B cell (primary cell): ENCODE data around the gene SLC16A14. TPM values are rescaled to one million over a fixed set of nuclear protein-coding genes. Genes with fewer than 3 reads are reported as not detected.

Source experiments
- ATAC-seq: fragments of 200-7000 bp; cut with Tn5 transposase; one replicate; pipeline ENCODE4 v1.10.0; 2021; ENCODE audit warnings: low read depth, mild to moderate bottlenecking, moderate number of reproducible peaks, moderate library complexity
- CTCF ChIA-PET: fragments of 350-600 bp; sonication (Branson Sonifier 250); formaldehyde crosslinking; loops from one replicate; lab custom pipeline; 2021; ENCODE audit warnings: antibody characterized with exemption, inconsistent platforms; lab: Charles Lee
- POLR2A ChIA-PET: fragments of 350-600 bp; sonication (Branson Sonifier 250); formaldehyde crosslinking; loops from one replicate; lab custom pipeline; 2021; ENCODE audit warnings: antibody characterized with exemption; lab: Charles Lee
- DNase-seq: peaks from one replicate; pipeline ENCODE4 v3.0.0; 2013
- H2AFZ ChIP-seq: 2 replicates; pipeline ENCODE4 v1.6.1; 2012; ENCODE audit warnings: mild to moderate bottlenecking, low read depth, low read length; ENCODE audit not compliant: insufficient read depth, poor library complexity, severe bottlenecking
- H3K27ac ChIP-seq, 2 donors: 1 replicate in 1 of 2; 2 replicates in 1 of 2; pipeline ENCODE4 v1.5.1; 2012 to 2013; ENCODE audit warnings: low read length in 2 of 2, mild to moderate bottlenecking in 2 of 2, moderate library complexity in 1 of 2
- H3K27me3 ChIP-seq, 4 experiments: fragments of 200-600 bp in 1 of 4; sonication (generic) in 1 of 4; replicated peaks in 1 of 4; 1 replicate in 2 of 4; 2 replicates in 2 of 4; pipeline versions ENCODE4 v1.6.1 to v1.7.0; 2013 to 2016; ENCODE audit warnings: low read length in 3 of 4, mild to moderate bottlenecking in 2 of 4, mixed read lengths in 1 of 4, moderate library complexity in 1 of 4; ENCODE audit not compliant: insufficient read depth in 4 of 4, control insufficient read depth in 3 of 4; ENCODE audit errors: control extremely low read depth in 1 of 4
- H3K36me3 ChIP-seq, 2 experiments: replicated peaks in 1 of 2; 1 replicate in 1 of 2; 2 replicates in 1 of 2; pipeline versions ENCODE4 v1.6.1 to v1.7.1; 2013; ENCODE audit warnings: low read length in 1 of 2; ENCODE audit not compliant: insufficient read depth in 2 of 2, control insufficient read depth in 1 of 2; ENCODE audit errors: control extremely low read depth in 1 of 2, extremely low read depth in 1 of 2
- H3K4me1 ChIP-seq, 2 donors: fragments of 200-600 bp in 1 of 2; sonication (generic) in 1 of 2; 1 replicate in 1 of 2; 2 replicates in 1 of 2; pipeline versions ENCODE4 v1.5.1 to v1.6.1; 2013 to 2017; ENCODE audit warnings: low read length in 2 of 2; ENCODE audit not compliant: control insufficient read depth in 2 of 2, insufficient read depth in 2 of 2
- H3K4me2 ChIP-seq: replicated peaks from 2 replicates; pipeline ENCODE3; 2012; ENCODE audit warnings: mild to moderate bottlenecking, low read depth, low read length; ENCODE audit not compliant: poor library complexity, severe bottlenecking
- H3K4me3 ChIP-seq, 5 experiments: fragments of 200-600 bp in 1 of 5; sonication (generic) in 1 of 5; 1 replicate in 3 of 5; 2 replicates in 2 of 5; pipeline versions ENCODE4 v1.5.1 to v1.7.0; 2011 to 2016; ENCODE audit warnings: low read length in 4 of 5, mild to moderate bottlenecking in 4 of 5, low read depth in 2 of 5, control low read depth in 1 of 5, moderate library complexity in 1 of 5; ENCODE audit not compliant: insufficient read depth in 1 of 5; ENCODE audit errors: control extremely low read depth in 1 of 5, extremely low read depth in 1 of 5
- H3K79me2 ChIP-seq: fragments of 200-600 bp; sonication (generic); one replicate; pipeline ENCODE4 v1.6.0; 2016; ENCODE audit warnings: low read length; ENCODE audit not compliant: control insufficient read depth, insufficient read depth
- H3K9ac ChIP-seq: fragments of 200-600 bp; sonication (generic); 2 replicates; pipeline ENCODE4 v1.6.1; 2017; ENCODE audit warnings: mild to moderate bottlenecking, low read length, moderate library complexity
- H3K9me3 ChIP-seq, 3 donors: one replicate each; pipeline versions ENCODE4 v1.6.1 to v1.7.1; 2013; ENCODE audit warnings: low read length in 2 of 3; ENCODE audit not compliant: control insufficient read depth in 2 of 3, insufficient read depth in 1 of 3; ENCODE audit errors: control extremely low read depth in 1 of 3
- H4K20me1 ChIP-seq: 2 replicates; pipeline ENCODE4 v1.6.0; 2012; ENCODE audit warnings: mild to moderate bottlenecking, low read length; ENCODE audit not compliant: insufficient read depth, control insufficient read depth, poor library complexity, severe bottlenecking
- H3K27ac Mint-ChIP-seq: one replicate; pipeline ENCODE4 v1.8.0; 2021; ENCODE audit warnings: mixed read lengths
- H3K27me3 Mint-ChIP-seq: one replicate; pipeline ENCODE4 v1.8.0; 2021; ENCODE audit warnings: mixed read lengths
- H3K4me1 Mint-ChIP-seq: one replicate; pipeline ENCODE4 v1.8.0; 2021; ENCODE audit warnings: mixed read lengths
- H3K4me3 Mint-ChIP-seq: one replicate; pipeline ENCODE4 v1.8.0; 2021; ENCODE audit warnings: mixed read lengths
- H3K9me3 Mint-ChIP-seq: one replicate; pipeline ENCODE4 v1.8.0; 2022; ENCODE audit warnings: mixed read lengths; ENCODE audit not compliant: insufficient read depth
- EZH2 ChIP-seq: IDR thresholded peaks from 2 replicates; pipeline ENCODE4 v1.6.1; 2012; ENCODE audit warnings: borderline replicate concordance, low read depth, mild to moderate bottlenecking, moderate library complexity, low read length; ENCODE audit not compliant: insufficient read depth, poor library complexity, severe bottlenecking
- WGBS: methylation state at CpG from one replicate; pipeline ENCODE4 v1.1.5; 2013; ENCODE audit warnings: missing lambda C conversion rate; ENCODE audit not compliant: insufficient coverage; 5-methylcytosine and 5-hydroxymethylcytosine counted together
- intact Hi-C: fragments of 100-400 bp; cut with micrococcal nuclease; formaldehyde crosslinking; loops from one replicate; pipeline ENCODE4 v1.10.0; 2022
- polyA plus RNA-seq: library from polyadenylated mRNA; depleted of rRNA; stranded (reverse); fragments of >200 nt; gene quantifications from 2 replicates; pipeline ENCODE4 v1.2.3, GENCODE V29; 2012
- total RNA-seq, 2 donors: library from RNA; stranded (reverse); fragments of 120-200 nt in 1 of 2; gene quantifications; 1 replicate in 1 of 2; 2 replicates in 1 of 2; pipeline versions ENCODE4 v1.2.3 to v1.2.4, GENCODE V29; 2013 to 2022
- TF ChIP-seq, protein P1 (sequence below): fragments of 200-600 bp; IDR thresholded peaks from one replicate; pipeline ENCODE4 v1.8.0; 2022; ENCODE audit warnings: antibody characterized with exemption, mild to moderate bottlenecking

Gene SLC16A14
- total and polyA plus RNA-seq, 2 donors (not counting 1 experiment from before 2014, with no cell fraction given): 0.18 to 2.4 TPM

GRCh38 chr2:230052299-230052698 lies 16.4 kb downstream of the SLC16A14 start:
- Histone ChIP-seq H3K9ac (no peak overlapping the region), H3K4me3 (no peak overlapping the region), H2AFZ (no peak overlapping the region), H3K79me2 (no peaks in the 10 kb centered on the region), H3K27me3 (no peaks in the 10 kb centered on the region), H3K4me2 (no peak overlapping the region), H3K4me1 (no peaks in the 10 kb centered on the region), H4K20me1 (no peaks in the 10 kb centered on the region), H3K9me3 (no peaks in the 10 kb centered on the region), H3K36me3 (no peaks in the 10 kb centered on the region), H3K27ac (no peak overlapping the region)
- H3K9me3 Mint-ChIP-seq: no peaks in the 10 kb centered on the region
- no peak for ATAC-seq
- WGBS: no CpG with 5 or more reads among the region's 2 CpGs
- no peak overlapping the region for H3K4me3 Mint-ChIP-seq
- H3K27me3 Mint-ChIP-seq: no peaks in the 10 kb centered on the region
- ChIA-PET POLR2A (no interaction called here), CTCF (interaction anchor here (1.0 to 2.4 kb wide), 2 partner anchors 14 to 108 kb away, joined by 4 to 12 read pairs; no protein-coding TSS in a partner anchor)
- no peak for DNase-seq
- intact Hi-C loops: no loop called here
- peaks cover 7% of the 10 kb centered on the region for H3K4me1 Mint-ChIP-seq
- TF ChIP-seq EZH2: no peak
- TF ChIP-seq, protein P1, sequence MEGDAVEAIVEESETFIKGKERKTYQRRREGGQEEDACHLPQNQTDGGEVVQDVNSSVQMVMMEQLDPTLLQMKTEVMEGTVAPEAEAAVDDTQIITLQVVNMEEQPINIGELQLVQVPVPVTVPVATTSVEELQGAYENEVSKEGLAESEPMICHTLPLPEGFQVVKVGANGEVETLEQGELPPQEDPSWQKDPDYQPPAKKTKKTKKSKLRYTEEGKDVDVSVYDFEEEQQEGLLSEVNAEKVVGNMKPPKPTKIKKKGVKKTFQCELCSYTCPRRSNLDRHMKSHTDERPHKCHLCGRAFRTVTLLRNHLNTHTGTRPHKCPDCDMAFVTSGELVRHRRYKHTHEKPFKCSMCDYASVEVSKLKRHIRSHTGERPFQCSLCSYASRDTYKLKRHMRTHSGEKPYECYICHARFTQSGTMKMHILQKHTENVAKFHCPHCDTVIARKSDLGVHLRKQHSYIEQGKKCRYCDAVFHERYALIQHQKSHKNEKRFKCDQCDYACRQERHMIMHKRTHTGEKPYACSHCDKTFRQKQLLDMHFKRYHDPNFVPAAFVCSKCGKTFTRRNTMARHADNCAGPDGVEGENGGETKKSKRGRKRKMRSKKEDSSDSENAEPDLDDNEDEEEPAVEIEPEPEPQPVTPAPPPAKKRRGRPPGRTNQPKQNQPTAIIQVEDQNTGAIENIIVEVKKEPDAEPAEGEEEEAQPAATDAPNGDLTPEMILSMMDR: no peak
- no peak overlapping the region for H3K27ac Mint-ChIP-seq

- Histone ChIP-seq H3K27ac (no peak overlapping the region), H4K20me1 (no peaks in the 10 kb centered on the region), H2AFZ (no peak overlapping the region), H3K27me3 (no peaks in the 10 kb centered on the region), H3K9me3 (no peaks in the 10 kb centered on the region), H3K36me3 (no peaks in the 10 kb centered on the region), H3K4me2 (no peak overlapping the region), H3K79me2 (no peaks in the 10 kb centered on the region), H3K9ac (no peak overlapping the region), H3K4me1 (no peaks in the 10 kb centered on the region), H3K4me3 (no peak overlapping the region)
- no CpG with 5 or more reads among the region's 3 CpGs for WGBS
- DNase-seq (no peak), ATAC-seq (no peak)
- intact Hi-C loops: no loop called here
- peaks cover 7% of the 10 kb centered on the region for H3K4me1 Mint-ChIP-seq
- POLR2A ChIA-PET: no interaction called here
- H3K4me3 Mint-ChIP-seq: no peak overlapping the region
- no peaks in the 10 kb centered on the region for H3K27me3 Mint-ChIP-seq
- no peak overlapping the region for H3K27ac Mint-ChIP-seq
- CTCF ChIA-PET: interaction anchor here (2.5 kb wide), 1 partner anchor 18 kb away, joined by 12 read pairs; the partner anchor contains the start of gene SLC16A14
- H3K9me3 Mint-ChIP-seq: no peaks in the 10 kb centered on the region
- TF ChIP-seq, protein P1: no peak
- no peak for TF ChIP-seq EZH2
These were observed 18.6 kb downstream of the SLC16A14 start for GRCh38 chr2:230050136-230050535.
